Left ventricle myocardium superior (tissue), 1 donor: ENCODE results near the gene TNFAIP8L3. TPM values are rescaled to one million over a fixed set of nuclear protein-coding genes. Genes with fewer than 3 reads are reported as not detected.

Source experiments
- ATAC-seq: fragments of 200-7000 bp; cut with Tn5 transposase; one replicate; pipeline ENCODE4 v1.9.1; 2020; ENCODE audit warnings: mild to moderate bottlenecking, moderate library complexity
- DNase-seq: peaks from one replicate; pipeline ENCODE4 v3.0.0-alpha.2; 2020
- intact Hi-C: fragments of 100-400 bp; cut with micrococcal nuclease; formaldehyde crosslinking; loops from one replicate; pipeline ENCODE4 v1.11.0; 2022
- total RNA-seq: library from RNA; stranded (reverse); fragmentation: NEBNext Ultra II Directional; extraction: Animal tissue kit (Norgen Biotek cat#: 25700); gene quantifications from one replicate; pipeline ENCODE4 v1.2.1, GENCODE V29; 2021
- donor health status: DM: no; HTN: yes; CAD: no; lungs with severe emphysema.

The TNFAIP8L3 gene
- total RNA-seq, 1 donor from 2014 or later, result 4.9 TPM

DNA sequence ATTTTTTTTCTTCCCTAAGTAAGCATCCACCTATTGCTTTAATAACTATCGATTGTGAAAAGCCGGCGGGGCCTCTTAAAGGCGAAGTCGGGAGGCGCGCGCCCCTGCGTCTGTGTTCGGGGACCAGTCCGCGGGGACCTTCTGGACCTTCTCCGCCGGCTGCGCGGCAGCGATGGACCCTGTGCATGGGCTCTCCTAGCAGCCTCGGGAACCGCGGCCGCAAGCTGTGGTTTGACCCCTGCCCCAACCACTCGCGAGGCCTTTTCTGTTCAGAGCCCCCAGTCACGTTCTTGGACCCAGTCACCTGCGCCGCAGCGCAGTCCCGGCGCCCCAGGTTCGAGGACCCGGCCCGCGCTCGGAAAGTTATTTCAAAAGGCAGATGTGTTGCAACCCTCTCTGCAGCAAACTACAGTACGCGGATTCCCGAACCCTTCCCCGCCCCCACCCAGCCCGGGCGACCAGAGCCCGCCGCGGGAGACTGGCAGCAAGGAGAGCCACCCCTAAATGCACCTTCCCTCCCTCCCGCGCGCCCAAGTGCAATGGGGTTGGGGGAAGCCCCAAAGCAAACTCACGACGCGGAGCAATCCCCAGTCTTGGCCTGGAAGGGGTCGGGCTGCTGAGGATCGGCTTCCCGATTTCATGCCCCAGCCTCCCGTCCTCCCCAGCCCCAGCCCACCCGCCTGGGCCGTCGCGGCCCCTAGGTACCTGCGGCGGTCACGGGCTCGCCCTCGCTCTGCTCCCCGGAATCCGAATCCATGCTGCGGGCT, 684 bp downstream of the TNFAIP8L3 start:
- ATAC-seq (peak; percentile 54), DNase-seq (peak; percentile 51)
- intact Hi-C loops, result no loop called here

- intact Hi-C loops, result no loop called here
- DNase-seq, result no peak
- peak; percentile 8 for ATAC-seq
Observed at GRCh38 chr15:51093488-51093838, 1.2 kb downstream of the TNFAIP8L3 start.

DNA sequence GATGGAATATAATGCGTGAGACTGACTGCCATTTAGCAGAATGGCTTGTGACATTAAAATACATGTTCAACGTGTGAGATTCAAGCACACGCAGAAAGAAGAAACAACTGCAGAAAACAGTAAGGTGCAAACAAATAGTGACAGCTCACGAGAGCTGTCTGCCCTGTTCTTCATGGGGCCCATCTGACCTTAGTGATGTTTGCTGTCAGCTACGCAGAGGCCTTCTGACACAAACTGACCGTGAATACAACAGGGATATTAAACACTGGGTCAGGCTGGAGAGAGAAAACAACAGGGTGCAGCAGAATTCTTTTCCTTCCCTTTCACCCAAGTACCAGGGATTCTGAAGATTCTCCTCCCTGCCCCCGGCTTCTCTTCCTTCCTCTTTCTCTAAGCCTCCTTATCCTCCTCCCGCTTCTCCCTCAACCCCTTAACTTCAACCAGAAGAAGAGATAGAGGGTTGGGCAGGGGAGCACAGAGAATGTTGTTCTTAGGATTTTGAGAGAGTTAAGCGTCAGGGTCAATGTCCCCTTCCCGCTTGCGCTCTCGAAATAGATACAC, 2.1 kb downstream of the TNFAIP8L3 start:
- intact Hi-C loops, result no loop called here
- ATAC-seq, result no peak
- DNase-seq, result no peak

GRCh38 chr15:51090753-51091152, 4.0 kb downstream of the TNFAIP8L3 start:
- DNase-seq (no peak), ATAC-seq (no peak)
- intact Hi-C loops, result no loop called here

GRCh38 chr15:51089699-51090453, 4.8 kb downstream of the TNFAIP8L3 start:
- intact Hi-C loops, result no loop called here
- ATAC-seq (no peak), DNase-seq (no peak)

DNA sequence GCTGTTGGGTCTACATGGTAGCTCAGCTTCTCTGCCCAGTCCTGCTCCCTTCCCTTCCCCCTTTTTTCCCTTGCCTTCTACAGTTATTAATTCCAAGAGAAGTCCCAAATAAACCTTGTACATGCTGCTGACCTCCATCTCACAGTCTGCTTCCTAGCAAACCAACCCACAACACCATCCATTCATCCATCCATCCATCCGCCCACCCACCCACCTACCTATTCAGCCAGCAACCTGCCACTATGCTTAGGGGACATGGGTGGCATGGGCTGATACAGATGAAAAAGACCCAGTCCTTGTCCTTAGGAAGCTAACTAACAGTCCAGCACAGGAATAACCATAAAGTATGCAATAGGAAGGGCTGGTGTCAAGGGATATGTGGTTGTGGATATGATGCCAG, 5.7 kb downstream of the TNFAIP8L3 start:
- ATAC-seq, result no peak
- intact Hi-C loops, result no loop called here
- no peak for DNase-seq

- no peak for DNase-seq
- no peak for ATAC-seq
- intact Hi-C loops, result no loop called here
Observed at GRCh38 chr15:51088585-51088984, 6.1 kb downstream of the TNFAIP8L3 start.

- intact Hi-C loops, result no loop called here
- ATAC-seq, result no peak
- DNase-seq, result no peak
Observed at GRCh38 chr15:51087513-51087912, 7.2 kb downstream of the TNFAIP8L3 start.

- ATAC-seq (no peak), DNase-seq (no peak)
- intact Hi-C loops, result no loop called here
Observed at GRCh38 chr15:51086409-51086808, 8.3 kb downstream of the TNFAIP8L3 start.

GRCh38 chr15:51085764-51086163, 8.9 kb downstream of the TNFAIP8L3 start:
- intact Hi-C loops, result no loop called here
- ATAC-seq (no peak), DNase-seq (no peak)

DNA sequence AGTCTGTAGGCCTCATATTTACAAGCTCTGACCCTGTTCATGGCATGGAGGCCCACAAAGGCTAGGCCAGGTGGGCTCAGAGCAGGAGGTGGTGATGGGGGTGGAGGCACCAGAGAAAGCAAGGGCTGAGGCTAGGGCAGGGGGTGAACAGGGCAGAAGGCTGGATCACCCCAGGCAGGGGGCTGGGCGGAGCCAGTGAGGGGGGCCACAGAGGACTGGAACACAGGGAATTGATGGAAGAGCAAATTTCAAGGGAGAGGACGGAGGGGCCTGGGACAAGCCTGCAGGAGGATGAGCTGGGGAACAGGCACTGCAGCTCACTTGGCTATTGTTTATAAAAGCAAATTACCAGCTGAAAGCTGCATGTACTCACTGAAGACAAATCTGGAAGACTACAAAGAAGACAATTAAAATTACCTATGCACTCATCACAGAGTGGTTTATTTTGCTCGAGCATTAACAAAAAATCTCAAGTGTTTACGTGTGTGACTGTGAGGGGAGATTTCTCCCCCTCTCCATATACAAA, 11.0 kb downstream of the TNFAIP8L3 start:
- no peak for ATAC-seq
- no peak for DNase-seq
- intact Hi-C loops, result no loop called here

DNA sequence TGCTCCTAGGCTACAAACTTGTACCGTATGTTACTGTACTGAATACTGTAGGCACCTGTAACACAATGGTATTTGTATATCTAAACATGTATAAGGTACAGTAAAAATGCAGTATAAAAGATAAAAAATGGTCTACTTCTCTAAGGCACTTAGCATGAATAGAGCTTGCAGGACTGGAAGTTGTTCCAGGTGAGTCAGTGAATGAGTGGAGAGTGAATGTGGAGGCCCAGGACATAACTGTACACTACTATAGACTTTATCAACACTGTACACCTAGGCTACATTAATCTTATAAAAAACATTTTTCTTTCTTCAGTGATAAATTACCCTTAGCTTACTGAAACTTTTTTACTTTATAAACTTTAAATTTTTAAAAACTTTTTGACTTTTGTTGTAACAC, 12.5 kb downstream of the TNFAIP8L3 start:
- ATAC-seq, result no peak
- intact Hi-C loops, result no loop called here
- no peak for DNase-seq

DNA sequence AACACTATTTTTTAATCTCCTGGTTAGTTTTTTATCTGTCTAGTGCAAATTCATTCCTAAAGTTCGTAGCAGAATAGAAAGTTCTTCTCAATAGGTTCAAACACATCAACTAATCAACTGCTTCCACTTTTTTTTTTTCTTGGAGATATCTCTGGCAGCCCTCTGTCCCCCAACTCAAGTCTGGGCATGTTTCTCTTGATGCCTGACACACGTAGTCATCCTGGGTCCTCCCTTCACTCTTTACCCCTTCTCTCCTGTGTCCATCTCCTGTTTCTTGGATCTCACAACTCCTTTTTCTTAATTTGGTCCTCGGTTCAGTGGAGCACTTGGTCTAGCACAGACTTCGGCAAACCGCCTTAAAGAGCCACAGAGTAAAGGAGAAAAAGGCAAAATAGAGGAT, 14.4 kb downstream of the TNFAIP8L3 start:
- ATAC-seq, result no peak
- DNase-seq, result no peak
- intact Hi-C loops, result no loop called here

DNA sequence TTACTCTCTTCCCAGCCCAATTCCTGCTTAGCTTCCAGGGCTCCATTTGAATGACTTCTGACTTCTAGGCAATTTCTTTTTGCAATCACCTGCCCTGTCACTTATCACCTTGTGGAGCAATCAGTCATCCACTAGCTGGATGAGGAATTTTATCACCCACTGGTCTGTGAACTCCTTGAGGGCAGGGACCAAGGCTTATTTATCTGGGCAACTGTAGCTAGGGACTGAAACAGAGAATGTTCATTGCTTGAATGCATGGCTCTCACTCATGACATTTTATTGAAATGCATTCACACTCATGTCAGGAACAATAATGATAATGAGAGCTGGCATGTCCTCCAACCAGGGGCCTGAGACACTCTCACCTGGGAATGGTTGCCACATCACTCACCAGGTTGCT, 15.5 kb downstream of the TNFAIP8L3 start:
- intact Hi-C loops, result no loop called here
- DNase-seq, result no peak
- peak; percentile 47 for ATAC-seq

GRCh38 chr15:51077221-51078153, 17.2 kb downstream of the TNFAIP8L3 start:
- ATAC-seq (peak; percentile 53), DNase-seq (peak; percentile 82)
- intact Hi-C loops, result no loop called here

DNA sequence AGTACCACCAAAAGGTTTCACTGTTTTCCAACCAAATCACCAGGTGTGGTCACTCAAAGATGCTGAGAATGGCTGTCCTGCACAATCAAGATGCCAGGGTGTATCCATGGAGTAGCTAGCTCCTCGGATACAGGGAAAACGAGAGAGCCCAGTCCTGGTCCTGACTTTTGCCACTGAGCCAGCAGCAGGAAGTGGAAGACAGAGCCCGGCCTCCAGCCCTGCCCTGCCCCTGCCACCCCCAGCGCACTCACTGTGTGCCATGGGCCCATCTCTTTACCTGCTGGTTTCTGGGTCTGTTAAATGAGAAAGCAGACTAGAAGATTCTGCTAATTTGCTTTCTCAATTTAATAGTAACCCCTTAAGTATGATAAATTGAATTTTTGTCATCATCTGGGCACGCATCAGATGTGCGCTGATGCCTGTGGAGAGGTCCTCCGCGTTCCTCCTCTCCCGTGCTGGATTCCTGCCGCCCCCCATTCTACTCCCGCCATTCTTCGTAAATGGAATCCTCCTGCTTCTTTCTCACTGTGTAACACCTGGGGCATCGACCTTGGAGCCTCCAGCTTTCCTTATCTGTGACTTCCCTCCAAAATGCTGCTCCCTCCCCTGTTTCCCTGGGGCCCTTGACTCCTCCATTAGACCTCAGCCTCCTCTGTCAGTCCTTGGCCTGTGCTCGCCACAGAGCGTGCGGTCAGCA, 18.0 kb downstream of the TNFAIP8L3 start:
- no peak for DNase-seq
- ATAC-seq, result no peak
- intact Hi-C loops, result no loop called here

DNA sequence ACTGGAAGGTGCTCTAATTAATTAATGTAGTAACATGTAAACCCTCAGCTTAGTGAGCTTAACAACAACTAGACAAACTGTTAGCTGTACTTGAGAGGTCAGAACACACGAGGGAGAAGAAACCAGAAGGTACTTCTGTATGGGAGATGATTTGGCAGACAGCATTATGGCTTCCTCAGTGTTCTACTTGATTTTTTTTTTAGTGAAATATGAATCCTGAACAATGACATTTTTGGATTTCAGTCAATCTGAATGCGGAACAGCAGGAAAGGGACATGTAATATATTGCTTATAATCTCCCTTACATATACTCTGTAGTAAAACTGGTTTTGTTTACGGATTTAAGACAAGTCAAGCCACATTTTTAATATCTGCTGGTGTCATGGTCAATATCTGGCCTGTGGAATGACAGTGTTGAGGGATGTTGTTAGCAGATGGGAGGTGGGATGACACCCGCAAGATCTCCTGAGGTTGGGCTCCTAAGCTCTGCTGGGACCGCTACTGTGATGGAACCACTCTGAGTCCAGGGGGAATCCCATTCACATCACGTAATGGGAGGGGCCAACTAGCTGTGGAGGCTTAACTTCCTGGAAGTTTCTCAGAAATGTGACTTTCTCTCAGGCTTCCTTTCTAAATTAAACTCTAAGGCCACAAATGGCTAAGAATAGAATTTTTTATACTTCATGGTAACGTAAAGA, 18.7 kb downstream of the TNFAIP8L3 start:
- intact Hi-C loops, result no loop called here
- DNase-seq (no peak), ATAC-seq (no peak)

DNA sequence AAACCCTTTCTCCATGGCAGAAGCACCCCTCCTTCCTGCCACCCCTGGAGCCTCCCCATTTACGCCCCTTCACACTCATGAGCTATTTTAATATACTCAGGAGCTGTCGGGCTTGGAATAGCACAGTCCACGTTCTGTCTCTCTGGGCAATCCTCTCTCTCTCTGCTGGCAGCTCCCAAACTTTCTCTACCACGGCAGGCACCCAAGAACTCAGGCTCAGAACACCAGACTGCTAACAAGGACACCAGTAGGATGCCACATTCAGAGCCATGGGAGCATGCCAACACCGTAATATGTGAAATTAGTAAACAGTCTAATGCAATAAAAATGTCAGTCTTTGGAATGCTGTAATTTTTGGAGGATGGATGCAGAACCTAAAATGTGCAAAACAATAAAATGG, 19.3 kb downstream of the TNFAIP8L3 start:
- intact Hi-C loops, result no loop called here
- peak; percentile 46 for DNase-seq
- peak; percentile 91 for ATAC-seq
